ENCODE measurements around the gene C1S. TPM values are rescaled to one million over a fixed set of nuclear protein-coding genes. Genes with fewer than 3 reads are reported as not detected.

C1S gene
- total RNA-seq, 1 donor from 2014 or later, result 108 TPM

- DNase-seq, result no peak
- intact Hi-C loops (cut with micrococcal nuclease), result no loop called here
- H3K27me3 ChIP-seq (ENCODE audit: low read depth), result no peaks in the 10 kb centered on the region
- no peak overlapping the region for H3K27ac ChIP-seq (replicated peaks)
- peaks cover 19% of the 10 kb centered on the region for H3K36me3 ChIP-seq
- H3K9me3 ChIP-seq (replicated peaks), result no peaks in the 10 kb centered on the region
- H3K4me1 ChIP-seq, result peaks cover 26% of the 10 kb centered on the region
- no peak overlapping the region for H3K4me3 ChIP-seq
- no peak for TF ChIP-seq CTCF (IDR thresholded peaks at IDR 0.05; ENCODE audit: borderline replicate concordance)
These were observed 33.0 kb downstream of the C1S start for GRCh38 chr12:7093486-7093885.

- Histone ChIP-seq H3K4me1 (peaks cover 26% of the 10 kb centered on the region), H3K36me3 (peaks cover 17% of the 10 kb centered on the region), H3K27me3 (ENCODE audit: low read depth) (no peaks in the 10 kb centered on the region), H3K27ac (replicated peaks) (no peak overlapping the region), H3K9me3 (replicated peaks) (no peaks in the 10 kb centered on the region), H3K4me3 (no peak overlapping the region)
- TF ChIP-seq CTCF (IDR thresholded peaks at IDR 0.05; ENCODE audit: borderline replicate concordance), result no peak
- DNase-seq, result no peak
- intact Hi-C loops (cut with micrococcal nuclease), result no loop called here
These were observed 33.4 kb downstream of the C1S start for GRCh38 chr12:7093892-7094291.

GRCh38 chr12:7096006-7096932, 35.8 kb downstream of the C1S start:
- H3K27ac ChIP-seq (replicated peaks), result no peak overlapping the region
- no peaks in the 10 kb centered on the region for H3K9me3 ChIP-seq (replicated peaks)
- DNase-seq, result no peak
- intact Hi-C loops (cut with micrococcal nuclease), result no loop called here
- H3K27me3 ChIP-seq (ENCODE audit: low read depth), result no peaks in the 10 kb centered on the region
- H3K4me3 ChIP-seq, result no peak overlapping the region
- TF ChIP-seq CTCF (IDR thresholded peaks at IDR 0.05; ENCODE audit: borderline replicate concordance), result no peak
- peaks cover 15% of the 10 kb centered on the region for H3K4me1 ChIP-seq
- H3K36me3 ChIP-seq, result peaks cover 17% of the 10 kb centered on the region

- no peak for TF ChIP-seq CTCF (IDR thresholded peaks at IDR 0.05; ENCODE audit: borderline replicate concordance)
- peaks cover 11% of the 10 kb centered on the region for H3K4me1 ChIP-seq
- H3K9me3 ChIP-seq (replicated peaks), result no peaks in the 10 kb centered on the region
- no peak overlapping the region for H3K4me3 ChIP-seq
- no peak for DNase-seq
- intact Hi-C loops (cut with micrococcal nuclease), result no loop called here
- H3K27me3 ChIP-seq (ENCODE audit: low read depth), result no peaks in the 10 kb centered on the region
- peaks cover 17% of the 10 kb centered on the region for H3K36me3 ChIP-seq
- H3K27ac ChIP-seq (replicated peaks), result no peak overlapping the region
These were observed 36.5 kb downstream of the C1S start for GRCh38 chr12:7096979-7097378.

GRCh38 chr12:7099290-7099996, 38.9 kb downstream of the C1S start:
- no peak overlapping the region for H3K4me3 ChIP-seq
- H3K36me3 ChIP-seq, result peaks cover 17% of the 10 kb centered on the region
- H3K9me3 ChIP-seq (replicated peaks), result no peaks in the 10 kb centered on the region
- H3K27me3 ChIP-seq (ENCODE audit: low read depth), result no peaks in the 10 kb centered on the region
- H3K4me1 ChIP-seq, result peaks cover 9% of the 10 kb centered on the region
- intact Hi-C loops (cut with micrococcal nuclease), result no loop called here
- DNase-seq, result no peak
- H3K27ac ChIP-seq (replicated peaks), result no peak overlapping the region
- TF ChIP-seq CTCF (IDR thresholded peaks at IDR 0.05; ENCODE audit: borderline replicate concordance), result no peak

Data from left ventricle myocardium inferior (tissue), 1 donor.